IPS-15b (cell line): ENCODE measurements around the gene SERPIND1.

Experiments used
- H3K27me3 ChIP-seq: one replicate; pipeline ENCODE4 v1.6.1; 2013; ENCODE audit warnings: low read length; ENCODE audit not compliant: control insufficient read depth, insufficient read depth
- H3K36me3 ChIP-seq: one replicate; pipeline ENCODE4 v1.6.1; 2013; ENCODE audit warnings: low read length; ENCODE audit not compliant: control insufficient read depth, insufficient read depth
- H3K4me1 ChIP-seq: one replicate; pipeline ENCODE4 v1.6.1; 2013; ENCODE audit warnings: mild to moderate bottlenecking, low read length; ENCODE audit not compliant: control insufficient read depth, insufficient read depth
- H3K4me3 ChIP-seq: one replicate; pipeline ENCODE4 v1.5.1; 2013; ENCODE audit warnings: low read depth, low read length
- H3K9ac ChIP-seq: one replicate; pipeline ENCODE4 v1.6.1; 2013; ENCODE audit warnings: low read depth, mild to moderate bottlenecking, low read length
- H3K9me3 ChIP-seq: one replicate; pipeline ENCODE4 v1.6.1; 2013; ENCODE audit warnings: mild to moderate bottlenecking, low read length; ENCODE audit not compliant: control insufficient read depth, insufficient read depth

Gene SERPIND1

DNA sequence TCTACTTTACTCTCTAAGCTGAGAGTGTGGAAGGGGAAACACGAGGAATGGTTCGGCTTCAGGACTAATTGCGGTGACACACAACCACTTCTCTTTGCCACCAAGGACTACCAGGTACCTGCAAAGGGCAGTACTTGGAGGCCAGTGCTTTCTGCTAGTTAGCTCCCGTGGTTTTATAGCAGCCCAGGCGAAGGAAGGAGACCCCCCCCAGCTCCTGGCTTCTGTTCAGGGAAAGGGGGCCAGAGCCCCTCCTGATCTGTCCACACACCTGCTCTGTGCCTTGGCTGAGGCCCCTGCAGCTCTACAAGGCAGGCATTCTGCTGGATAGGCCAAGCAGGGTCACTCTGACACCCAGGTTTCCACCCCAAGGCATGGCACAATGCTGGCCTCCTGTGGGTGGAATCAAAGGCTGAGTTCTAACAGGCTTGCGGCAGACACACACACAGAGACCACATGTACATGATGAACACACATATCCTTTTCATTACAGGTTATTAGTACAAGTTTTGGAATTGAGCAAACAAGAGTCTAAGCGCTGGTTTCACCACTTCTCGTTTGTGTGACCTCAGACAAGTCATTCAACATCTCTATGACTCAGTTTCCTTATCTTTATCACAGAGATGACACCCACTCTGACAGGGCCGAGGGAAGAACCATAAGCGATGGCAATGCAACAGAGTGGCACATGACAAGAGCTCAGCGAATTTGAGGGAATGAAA, 7.5 kb downstream of the SERPIND1 start:
- H3K4me1 ChIP-seq = peaks cover 5% of the 10 kb centered on the region
- H3K27me3 ChIP-seq = no peaks in the 10 kb centered on the region
- no peak overlapping the region for H3K9ac ChIP-seq
- H3K9me3 ChIP-seq = no peaks in the 10 kb centered on the region
- H3K4me3 ChIP-seq = no peak overlapping the region
- H3K36me3 ChIP-seq = no peaks in the 10 kb centered on the region

GRCh38 chr22:20782083-20782482, 8.2 kb downstream of the SERPIND1 start:
- Histone ChIP-seq H3K4me1 (peaks cover 5% of the 10 kb centered on the region), H3K27me3 (no peaks in the 10 kb centered on the region), H3K9ac (no peak overlapping the region), H3K4me3 (no peak overlapping the region), H3K36me3 (no peaks in the 10 kb centered on the region), H3K9me3 (no peaks in the 10 kb centered on the region)

DNA sequence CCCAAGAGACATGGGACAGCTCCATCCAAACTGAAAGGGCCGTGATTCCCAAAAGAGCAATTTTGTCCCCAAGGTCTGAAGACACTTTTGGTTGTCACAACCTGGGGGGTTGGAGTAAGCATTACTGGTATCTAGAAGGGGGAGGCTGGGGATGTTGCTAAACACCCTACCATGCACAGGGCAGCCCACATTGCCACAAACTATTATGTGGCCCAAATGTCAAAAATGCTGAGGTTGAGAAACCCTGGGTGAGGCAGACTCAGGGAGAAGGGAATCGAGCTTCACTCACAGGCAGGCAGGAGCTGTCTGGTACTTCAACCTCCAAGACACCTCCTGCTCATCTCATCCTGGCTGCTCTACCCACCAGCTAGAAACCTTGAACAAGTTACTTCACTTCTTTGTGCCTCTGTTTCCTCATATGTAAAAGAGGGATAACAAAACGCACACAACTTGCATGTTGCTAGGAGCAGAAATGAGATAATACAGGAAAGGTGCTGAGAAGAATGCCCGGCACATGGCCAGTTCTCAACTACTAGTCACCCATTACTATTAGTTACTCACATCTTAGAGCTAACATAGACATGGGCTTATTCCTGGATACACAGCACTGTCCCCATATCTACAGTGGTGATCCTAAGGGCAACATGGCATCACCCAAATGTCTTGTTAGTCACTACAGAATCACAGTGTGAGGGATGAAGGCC, 8.8 kb downstream of the SERPIND1 start:
- no peak overlapping the region for H3K9ac ChIP-seq
- H3K4me1 ChIP-seq = peaks cover 5% of the 10 kb centered on the region

GRCh38 chr22:20783300-20783673, 9.4 kb downstream of the SERPIND1 start:
- Histone ChIP-seq H3K4me3 (no peak overlapping the region), H3K9ac (no peak overlapping the region), H3K36me3 (no peaks in the 10 kb centered on the region), H3K4me1 (peaks cover 5% of the 10 kb centered on the region), H3K9me3 (no peaks in the 10 kb centered on the region), H3K27me3 (no peaks in the 10 kb centered on the region)

More for the DNA sequence above, 8.8 kb downstream of the SERPIND1 start:
- Histone ChIP-seq H3K4me3 (no peak overlapping the region), H3K36me3 (no peaks in the 10 kb centered on the region), H3K27me3 (no peaks in the 10 kb centered on the region), H3K9me3 (no peaks in the 10 kb centered on the region)

DNA sequence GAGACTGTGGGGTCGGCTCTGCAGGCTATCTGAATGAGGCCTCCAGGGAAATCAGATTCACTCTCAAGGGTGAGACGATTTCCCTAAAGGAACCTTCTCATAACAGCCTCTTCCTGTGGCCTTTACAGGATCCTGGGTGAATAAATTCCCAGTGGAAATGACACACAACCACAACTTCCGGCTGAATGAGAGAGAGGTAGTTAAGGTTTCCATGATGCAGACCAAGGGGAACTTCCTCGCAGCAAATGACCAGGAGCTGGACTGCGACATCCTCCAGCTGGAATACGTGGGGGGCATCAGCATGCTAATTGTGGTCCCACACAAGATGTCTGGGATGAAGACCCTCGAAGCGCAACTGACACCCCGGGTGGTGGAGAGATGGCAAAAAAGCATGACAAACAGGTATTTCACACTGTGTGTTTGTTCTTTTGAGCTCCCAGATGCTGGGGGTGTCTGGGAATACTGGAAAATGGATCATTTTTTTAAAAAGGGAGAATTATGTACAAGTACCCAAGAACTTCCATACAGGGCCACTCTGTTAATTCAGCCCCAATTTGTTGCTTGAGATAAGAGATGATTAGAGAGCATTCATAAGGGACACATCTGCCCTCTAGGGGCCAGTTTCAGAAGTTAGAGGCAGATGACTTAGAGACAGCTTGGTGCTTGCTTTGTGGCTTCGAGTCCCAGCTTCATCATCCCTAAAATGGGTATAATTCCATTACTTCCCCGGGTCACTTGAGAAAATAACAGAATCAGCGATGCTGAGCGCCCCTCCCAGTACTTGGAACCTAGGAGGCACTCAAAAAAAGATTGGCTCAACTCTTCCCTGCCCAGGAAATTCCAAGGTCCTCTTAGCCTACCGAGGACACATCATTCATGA, 10.2 kb downstream of the SERPIND1 start:
- peaks cover 5% of the 10 kb centered on the region for H3K4me1 ChIP-seq
- H3K9ac ChIP-seq = no peak overlapping the region
- H3K27me3 ChIP-seq = no peaks in the 10 kb centered on the region
- no peaks in the 10 kb centered on the region for H3K9me3 ChIP-seq
- H3K4me3 ChIP-seq = no peak overlapping the region
- H3K36me3 ChIP-seq = no peaks in the 10 kb centered on the region

DNA sequence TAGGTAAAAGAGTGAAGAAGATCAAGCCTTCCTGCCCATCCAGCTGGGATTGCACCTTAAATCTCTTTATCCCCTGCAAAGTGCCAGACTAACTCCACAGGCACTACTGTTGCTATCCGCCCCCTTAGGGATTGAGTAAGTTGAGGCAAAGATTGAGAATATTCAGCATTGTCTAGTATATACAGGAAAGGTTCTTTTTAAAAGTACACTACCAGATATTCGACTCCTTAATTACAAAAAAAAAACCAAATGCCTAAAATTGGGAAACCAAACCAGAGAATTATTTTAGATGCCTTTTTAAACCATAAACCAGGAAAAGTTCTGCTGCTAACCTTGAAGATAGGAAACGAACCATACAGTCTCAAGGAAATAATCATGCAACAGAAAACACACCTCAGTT, 11.5 kb downstream of the SERPIND1 start:
- H3K4me1 ChIP-seq = peaks cover 5% of the 10 kb centered on the region
- no peaks in the 10 kb centered on the region for H3K9me3 ChIP-seq

DNA sequence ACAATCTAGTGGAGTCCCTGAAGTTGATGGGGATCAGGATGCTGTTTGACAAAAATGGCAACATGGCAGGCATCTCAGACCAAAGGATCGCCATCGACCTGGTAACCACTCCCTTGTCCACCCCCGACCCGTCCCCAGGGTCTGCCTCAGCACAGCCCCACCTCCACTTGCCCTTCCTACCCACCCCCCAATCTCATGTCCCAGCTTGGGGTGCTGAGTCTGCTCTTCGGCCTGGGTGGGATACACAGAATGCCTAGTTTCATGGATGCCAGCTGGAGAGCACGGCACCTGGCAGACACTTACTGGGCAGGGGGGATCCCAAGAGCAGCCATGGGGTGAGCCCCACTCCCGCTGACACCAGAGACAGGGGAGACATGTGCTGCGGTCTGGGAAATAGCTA, 12.1 kb downstream of the SERPIND1 start:
- Histone ChIP-seq H3K4me1 (peaks cover 5% of the 10 kb centered on the region), H3K27me3 (no peaks in the 10 kb centered on the region), H3K9ac (no peak overlapping the region), H3K4me3 (no peak overlapping the region), H3K36me3 (no peaks in the 10 kb centered on the region), H3K9me3 (no peaks in the 10 kb centered on the region)

More for the DNA sequence above, 11.5 kb downstream of the SERPIND1 start:
- H3K4me3 ChIP-seq = no peak overlapping the region
- no peaks in the 10 kb centered on the region for H3K36me3 ChIP-seq
- H3K27me3 ChIP-seq = no peaks in the 10 kb centered on the region
- H3K9ac ChIP-seq = no peak overlapping the region

DNA sequence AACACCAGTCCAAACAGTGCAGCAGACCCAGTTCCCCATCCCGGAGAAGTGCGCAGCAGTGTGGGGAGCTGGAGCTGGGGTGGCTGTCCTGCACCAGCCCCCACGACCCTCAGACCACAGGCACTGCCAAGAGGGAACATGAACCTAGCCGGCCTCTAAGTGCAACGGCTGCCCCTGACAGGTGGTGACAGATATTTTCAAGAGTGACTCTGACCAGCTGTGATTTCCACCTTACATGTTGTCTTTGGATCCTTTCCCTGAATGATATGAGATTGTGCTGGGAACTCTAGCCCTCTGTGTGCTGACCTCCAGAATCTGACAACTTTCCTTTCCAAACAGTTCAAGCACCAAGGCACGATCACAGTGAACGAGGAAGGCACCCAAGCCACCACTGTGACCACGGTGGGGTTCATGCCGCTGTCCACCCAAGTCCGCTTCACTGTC, 12.6 kb downstream of the SERPIND1 start:
- Histone ChIP-seq H3K9me3 (no peaks in the 10 kb centered on the region), H3K36me3 (no peaks in the 10 kb centered on the region), H3K27me3 (no peaks in the 10 kb centered on the region), H3K4me1 (peaks cover 5% of the 10 kb centered on the region), H3K4me3 (no peak overlapping the region), H3K9ac (no peak overlapping the region)

DNA sequence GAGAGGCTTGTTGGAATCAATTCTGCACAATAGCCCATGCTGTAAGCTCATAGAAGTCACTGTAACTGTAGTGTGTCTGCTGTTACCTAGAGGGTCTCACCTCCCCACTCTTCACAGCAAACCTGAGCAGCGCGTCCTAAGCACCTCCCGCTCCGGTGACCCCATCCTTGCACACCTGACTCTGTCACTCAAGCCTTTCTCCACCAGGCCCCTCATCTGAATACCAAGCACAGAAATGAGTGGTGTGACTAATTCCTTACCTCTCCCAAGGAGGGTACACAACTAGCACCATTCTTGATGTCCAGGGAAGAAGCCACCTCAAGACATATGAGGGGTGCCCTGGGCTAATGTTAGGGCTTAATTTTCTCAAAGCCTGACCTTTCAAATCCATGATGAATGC, 13.3 kb downstream of the SERPIND1 start:
- H3K27me3 ChIP-seq = no peaks in the 10 kb centered on the region
- H3K4me3 ChIP-seq = no peak overlapping the region
- no peaks in the 10 kb centered on the region for H3K36me3 ChIP-seq
- H3K4me1 ChIP-seq = peaks cover 5% of the 10 kb centered on the region
- H3K9me3 ChIP-seq = no peaks in the 10 kb centered on the region
- no peak overlapping the region for H3K9ac ChIP-seq

DNA sequence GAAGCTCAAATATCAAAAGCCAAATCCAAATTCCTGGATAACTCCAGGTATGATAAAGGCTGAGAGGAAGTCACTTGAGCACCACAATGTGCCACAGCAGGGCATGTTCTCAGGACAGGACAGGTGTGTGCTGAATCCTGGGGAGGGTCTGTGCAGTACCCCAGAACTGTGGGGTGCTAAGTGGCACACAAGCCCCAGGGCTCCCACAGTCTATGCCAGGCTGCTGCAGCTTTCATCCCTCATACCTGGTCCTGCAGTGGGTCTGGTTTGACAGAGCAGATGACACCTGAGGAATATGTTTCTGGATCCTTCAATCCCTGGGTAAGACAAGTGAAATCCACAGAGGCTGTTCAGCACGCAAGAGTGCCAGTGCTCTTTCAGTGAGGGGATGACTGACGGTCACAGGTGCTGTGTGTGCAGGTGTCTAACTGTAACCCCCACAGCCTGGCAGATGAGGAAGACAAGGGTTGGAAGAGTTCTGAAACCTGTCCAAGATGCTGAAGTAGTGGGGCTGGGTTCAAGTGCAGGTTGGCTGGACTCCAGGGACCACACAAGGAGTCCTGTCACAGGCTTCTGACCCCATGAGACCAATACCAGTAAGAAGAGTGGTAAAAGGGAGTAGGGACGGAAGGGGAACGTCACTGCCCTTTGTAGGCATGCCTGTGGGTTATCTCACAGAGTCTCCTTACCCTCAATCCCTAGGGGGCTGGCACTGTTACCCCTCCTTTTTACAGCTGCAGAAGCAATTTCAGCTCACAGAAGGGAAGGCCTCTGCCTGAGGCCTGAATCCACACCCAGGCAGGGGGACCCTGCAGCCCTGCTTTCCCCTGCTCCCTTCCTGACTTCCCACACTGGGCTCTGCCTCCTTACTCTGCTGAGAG, 14.1 kb downstream of the SERPIND1 start:
- H3K9ac ChIP-seq = no peak overlapping the region
- H3K9me3 ChIP-seq = no peaks in the 10 kb centered on the region
- H3K36me3 ChIP-seq = no peaks in the 10 kb centered on the region
- peaks cover 5% of the 10 kb centered on the region for H3K4me1 ChIP-seq
- no peak overlapping the region for H3K4me3 ChIP-seq
- H3K27me3 ChIP-seq = no peaks in the 10 kb centered on the region
